Measurements from ENCODE around the gene RBPJ.
"Not testable (repeated sequence)": the region's sequence is repeated elsewhere in the genome, so short reads cannot be mapped to it uniquely, and the experiment has no call there.

RBPJ gene

DNA sequence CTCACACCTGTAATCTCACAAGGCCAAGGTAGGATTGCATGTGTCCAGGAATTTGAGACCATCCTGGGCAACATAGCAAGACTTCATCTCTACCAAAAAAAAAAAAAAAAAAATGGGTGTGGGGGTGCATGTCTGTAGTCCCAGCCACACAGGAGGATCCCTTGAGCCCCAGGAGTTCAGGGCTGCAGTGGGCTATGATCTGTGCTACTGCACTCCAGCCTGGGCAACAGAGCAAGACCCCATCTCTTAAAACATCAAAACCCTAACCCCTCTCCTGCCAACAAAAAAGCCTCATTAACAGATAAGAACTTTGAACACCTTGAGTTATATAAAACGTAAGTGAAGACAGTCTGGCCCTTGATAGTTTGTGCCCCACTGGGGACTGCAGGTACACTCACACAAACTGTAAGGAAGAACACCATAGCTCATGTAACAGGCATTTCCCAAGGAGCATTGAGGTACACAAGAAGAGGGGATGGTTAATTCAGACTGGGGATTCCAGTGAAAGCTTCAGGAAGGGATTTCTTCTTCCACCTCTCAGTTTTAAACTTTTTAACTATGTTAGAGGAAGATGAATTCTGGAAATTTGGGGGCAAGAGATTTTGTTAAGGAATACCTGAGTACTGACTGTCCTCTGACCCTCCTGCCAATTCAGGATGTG, 34.7 kb downstream of the RBPJ start:
- H3K27ac ChIP-seq: no peak overlapping the region
- no peak for TF ChIP-seq ZFX (IDR thresholded peaks at IDR 0.05)
- TF ChIP-seq, protein P1, sequence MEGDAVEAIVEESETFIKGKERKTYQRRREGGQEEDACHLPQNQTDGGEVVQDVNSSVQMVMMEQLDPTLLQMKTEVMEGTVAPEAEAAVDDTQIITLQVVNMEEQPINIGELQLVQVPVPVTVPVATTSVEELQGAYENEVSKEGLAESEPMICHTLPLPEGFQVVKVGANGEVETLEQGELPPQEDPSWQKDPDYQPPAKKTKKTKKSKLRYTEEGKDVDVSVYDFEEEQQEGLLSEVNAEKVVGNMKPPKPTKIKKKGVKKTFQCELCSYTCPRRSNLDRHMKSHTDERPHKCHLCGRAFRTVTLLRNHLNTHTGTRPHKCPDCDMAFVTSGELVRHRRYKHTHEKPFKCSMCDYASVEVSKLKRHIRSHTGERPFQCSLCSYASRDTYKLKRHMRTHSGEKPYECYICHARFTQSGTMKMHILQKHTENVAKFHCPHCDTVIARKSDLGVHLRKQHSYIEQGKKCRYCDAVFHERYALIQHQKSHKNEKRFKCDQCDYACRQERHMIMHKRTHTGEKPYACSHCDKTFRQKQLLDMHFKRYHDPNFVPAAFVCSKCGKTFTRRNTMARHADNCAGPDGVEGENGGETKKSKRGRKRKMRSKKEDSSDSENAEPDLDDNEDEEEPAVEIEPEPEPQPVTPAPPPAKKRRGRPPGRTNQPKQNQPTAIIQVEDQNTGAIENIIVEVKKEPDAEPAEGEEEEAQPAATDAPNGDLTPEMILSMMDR (conservative IDR thresholded peaks at IDR 0.05): no peak

DNA sequence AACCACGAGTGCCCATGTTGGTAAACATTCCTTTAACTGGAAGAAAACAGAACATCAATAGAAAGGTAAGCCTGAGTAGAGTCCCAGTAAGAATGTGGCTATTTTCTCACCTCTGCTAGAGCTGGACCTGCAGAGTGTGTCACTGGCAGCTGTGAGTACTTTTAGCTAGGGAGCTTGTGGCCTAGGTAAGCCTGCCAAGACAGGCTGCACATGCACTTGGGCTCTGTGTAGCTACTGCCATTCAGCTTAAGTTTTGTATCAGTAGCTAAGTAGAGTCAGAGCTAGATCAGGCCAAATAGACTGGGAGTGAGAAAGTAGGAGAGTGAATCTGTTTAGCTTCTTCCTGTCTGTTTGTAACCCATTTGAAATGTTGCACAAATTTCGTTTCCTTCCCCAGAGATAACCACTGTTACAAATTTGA, 35.3 kb downstream of the RBPJ start:
- TF ChIP-seq, protein P1 (conservative IDR thresholded peaks at IDR 0.05): no peak
- TF ChIP-seq ZFX (IDR thresholded peaks at IDR 0.05): no peak

DNA sequence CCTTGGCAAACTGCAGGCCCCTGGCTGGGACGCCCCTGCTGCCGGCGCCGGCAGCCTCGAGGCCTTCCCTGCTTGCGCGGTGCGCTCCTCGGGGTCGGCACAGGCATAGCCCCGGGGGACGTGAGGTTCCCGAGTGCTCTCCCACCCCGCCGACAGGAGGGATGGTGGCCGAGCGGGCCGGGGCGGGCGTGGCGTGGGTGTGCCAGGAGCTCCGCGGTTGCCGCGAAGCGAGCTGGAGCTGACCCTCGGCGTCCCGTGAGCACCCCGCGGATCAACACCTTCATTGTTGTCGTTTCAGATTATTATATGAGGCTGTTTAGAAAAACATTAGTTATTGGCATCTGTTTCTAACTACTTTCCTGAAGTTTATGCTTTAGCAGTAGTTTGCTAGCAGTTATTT, 38.7 kb downstream of the RBPJ start:
- not testable (repeated sequence) for H3K27ac ChIP-seq

More for the DNA sequence above, 35.3 kb downstream of the RBPJ start:
- no peak overlapping the region for H3K27ac ChIP-seq

DNA sequence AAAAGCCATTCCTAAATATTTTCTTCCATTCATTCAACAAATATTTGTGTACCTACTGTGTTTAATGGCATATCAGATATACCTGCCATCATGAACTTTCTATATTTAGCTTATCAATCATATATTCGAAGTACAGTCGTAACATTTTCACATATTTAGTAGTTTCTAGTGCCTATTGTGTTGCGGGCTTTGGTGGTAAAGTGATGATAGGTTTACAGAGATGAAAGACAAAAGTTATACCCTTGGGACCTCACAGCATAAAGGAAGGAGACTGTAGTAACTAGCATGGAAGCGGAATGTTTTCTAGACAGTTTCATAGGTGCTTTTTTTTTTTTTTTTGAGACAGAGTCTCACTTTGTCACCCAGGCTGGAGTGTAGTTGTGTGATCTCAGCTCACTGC, 39.5 kb downstream of the RBPJ start:
- no peak overlapping the region for H3K27ac ChIP-seq

DNA sequence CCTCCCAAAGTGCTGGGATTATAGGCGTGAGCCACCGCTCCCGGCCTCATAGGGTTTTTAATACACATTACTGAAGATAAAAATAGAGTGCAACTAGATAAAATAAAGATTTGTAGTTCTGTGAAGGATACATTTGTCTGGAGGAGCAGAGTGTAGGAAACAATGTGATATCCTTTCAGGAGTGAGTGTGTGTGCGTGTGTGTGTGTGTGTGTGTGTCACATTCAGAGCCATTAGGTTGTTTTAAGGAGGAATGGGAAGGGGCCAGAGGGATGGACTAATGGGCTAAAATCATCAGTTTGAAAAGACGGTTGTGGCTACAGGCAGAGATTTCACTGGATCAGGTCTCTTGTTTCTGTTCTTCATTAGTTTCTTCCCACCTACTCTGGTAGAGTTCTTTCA, 40.0 kb downstream of the RBPJ start:
- TF ChIP-seq ZFX (IDR thresholded peaks at IDR 0.05): no peak
- TF ChIP-seq, protein P1 (conservative IDR thresholded peaks at IDR 0.05): no peak
- no peak overlapping the region for H3K27ac ChIP-seq

More for the DNA sequence above, 39.5 kb downstream of the RBPJ start:
- no peak for TF ChIP-seq ZFX (IDR thresholded peaks at IDR 0.05)
- TF ChIP-seq, protein P1 (conservative IDR thresholded peaks at IDR 0.05): no peak

DNA sequence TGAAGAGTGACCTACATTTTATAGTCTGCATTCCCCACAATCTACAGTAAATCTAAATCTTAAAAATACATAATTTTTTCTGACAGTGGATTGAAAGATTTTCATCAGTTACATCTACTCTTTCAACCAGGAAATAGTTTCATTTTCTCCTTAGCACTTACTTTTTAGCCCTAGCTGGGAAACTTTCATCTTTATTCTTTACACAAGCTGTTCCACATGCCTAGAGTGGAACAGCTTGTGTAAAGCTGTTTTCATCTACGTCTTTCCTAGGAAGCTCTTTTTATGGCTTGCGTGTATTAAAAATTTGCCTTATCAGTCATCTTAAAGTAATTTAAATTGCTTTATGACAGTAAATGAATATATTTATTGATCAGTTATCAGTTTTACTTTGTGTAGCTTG, 40.5 kb downstream of the RBPJ start:
- no peak overlapping the region for H3K27ac ChIP-seq
- TF ChIP-seq, protein P1 (conservative IDR thresholded peaks at IDR 0.05): no peak
- no peak for TF ChIP-seq ZFX (IDR thresholded peaks at IDR 0.05)

DNA sequence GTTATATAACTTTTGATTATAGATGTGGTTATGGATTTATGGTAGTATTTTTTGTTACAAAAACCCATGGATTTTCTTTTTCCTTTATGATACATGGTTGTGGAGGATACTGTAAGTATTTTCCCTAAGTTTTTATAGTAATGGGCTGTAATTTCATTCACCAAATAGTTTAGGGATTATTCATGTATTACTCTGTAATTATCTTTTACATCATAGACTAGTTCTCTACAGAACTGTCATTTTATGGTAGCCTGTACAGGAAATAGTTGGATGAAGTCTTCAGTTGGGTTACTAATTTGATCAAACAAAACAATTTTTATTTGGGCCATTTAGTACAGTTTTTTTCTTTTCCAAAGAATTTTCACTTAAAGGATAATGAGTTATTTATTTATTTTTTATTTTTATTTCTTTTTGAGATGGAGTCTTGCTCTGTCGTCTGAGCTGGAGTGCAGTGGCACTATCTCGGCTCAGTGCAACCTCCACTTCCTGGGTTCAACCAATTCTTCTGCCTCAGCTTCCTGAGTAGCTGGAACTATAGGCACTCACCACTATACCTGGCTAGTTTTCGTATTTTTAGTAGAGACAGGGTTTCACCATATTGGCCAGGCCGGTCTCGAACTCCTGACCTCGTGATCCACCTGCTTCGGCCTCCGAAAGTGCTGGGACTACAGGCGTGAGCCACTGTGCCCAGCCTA, 42.1 kb downstream of the RBPJ start:
- TF ChIP-seq, protein P1 (conservative IDR thresholded peaks at IDR 0.05): no peak
- TF ChIP-seq ZFX (IDR thresholded peaks at IDR 0.05): no peak
- no peak overlapping the region for H3K27ac ChIP-seq
